Measurements from ENCODE around the gene MAP2. TPM values are rescaled to one million over a fixed set of nuclear protein-coding genes. Genes with fewer than 3 reads are reported as not detected.

Gene MAP2, protein sequence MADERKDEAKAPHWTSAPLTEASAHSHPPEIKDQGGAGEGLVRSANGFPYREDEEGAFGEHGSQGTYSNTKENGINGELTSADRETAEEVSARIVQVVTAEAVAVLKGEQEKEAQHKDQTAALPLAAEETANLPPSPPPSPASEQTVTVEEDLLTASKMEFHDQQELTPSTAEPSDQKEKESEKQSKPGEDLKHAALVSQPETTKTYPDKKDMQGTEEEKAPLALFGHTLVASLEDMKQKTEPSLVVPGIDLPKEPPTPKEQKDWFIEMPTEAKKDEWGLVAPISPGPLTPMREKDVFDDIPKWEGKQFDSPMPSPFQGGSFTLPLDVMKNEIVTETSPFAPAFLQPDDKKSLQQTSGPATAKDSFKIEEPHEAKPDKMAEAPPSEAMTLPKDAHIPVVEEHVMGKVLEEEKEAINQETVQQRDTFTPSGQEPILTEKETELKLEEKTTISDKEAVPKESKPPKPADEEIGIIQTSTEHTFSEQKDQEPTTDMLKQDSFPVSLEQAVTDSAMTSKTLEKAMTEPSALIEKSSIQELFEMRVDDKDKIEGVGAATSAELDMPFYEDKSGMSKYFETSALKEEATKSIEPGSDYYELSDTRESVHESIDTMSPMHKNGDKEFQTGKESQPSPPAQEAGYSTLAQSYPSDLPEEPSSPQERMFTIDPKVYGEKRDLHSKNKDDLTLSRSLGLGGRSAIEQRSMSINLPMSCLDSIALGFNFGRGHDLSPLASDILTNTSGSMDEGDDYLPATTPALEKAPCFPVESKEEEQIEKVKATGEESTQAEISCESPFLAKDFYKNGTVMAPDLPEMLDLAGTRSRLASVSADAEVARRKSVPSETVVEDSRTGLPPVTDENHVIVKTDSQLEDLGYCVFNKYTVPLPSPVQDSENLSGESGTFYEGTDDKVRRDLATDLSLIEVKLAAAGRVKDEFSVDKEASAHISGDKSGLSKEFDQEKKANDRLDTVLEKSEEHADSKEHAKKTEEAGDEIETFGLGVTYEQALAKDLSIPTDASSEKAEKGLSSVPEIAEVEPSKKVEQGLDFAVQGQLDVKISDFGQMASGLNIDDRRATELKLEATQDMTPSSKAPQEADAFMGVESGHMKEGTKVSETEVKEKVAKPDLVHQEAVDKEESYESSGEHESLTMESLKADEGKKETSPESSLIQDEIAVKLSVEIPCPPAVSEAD (N-terminal part only)
- total RNA-seq (2021; ENCODE audit: unreplicated experiment) (7.4 TPM), Bru-seq, nascent RNA (percentile 51 among the genes with signal in this experiment), BruChase-seq, experiment 1, labeled RNA remaining after a 6-hour chase (percentile 49 among the genes with signal in this experiment), BruChase-seq, experiment 2, labeled RNA remaining after a 2-hour chase (percentile 46 among the genes with signal in this experiment)
- polyA plus RNA-seq (2012), result 3.8 and 4.0 TPM in 2 replicates
- long read RNA-seq, partial matches to known transcripts, result 0 of 8 reads
- long read RNA-seq, other reads (novel, unspliced or antisense), result 7 of 8 reads

- H4K20me1 ChIP-seq (ENCODE audit: insufficient read depth), result no peaks in the 10 kb centered on the region
These were observed at the start of gene MAP2 for GRCh38 chr2:209423562-209424198. Gene MAP2 (plus strand): TSS chr2:209424047. CDS start chr2:209653171, 229,124 bp downstream.

More at GRCh38 chr2:209423562-209424198, at the start of gene MAP2:
- Histone ChIP-seq H3K4me1 (ENCODE audit: control insufficient read depth in 1 of 2, insufficient read depth in 2 of 2, low read length in 2 of 2) (peaks cover 10 to 26% of the 10 kb centered on the region in 2 experiments; a peak in 3 of 4 replicates), H3K79me2 (ENCODE audit: insufficient read depth, low read length) (no peaks in the 10 kb centered on the region), H2AFZ (ENCODE audit: low read depth, low read length, poor library complexity, severe bottlenecking) (peak within 1 kb of the TSS; percentile 96), H3K36me3 (ENCODE audit: control insufficient read depth in 1 of 2, insufficient read depth in 2 of 2, low read length in 2 of 2) (no peaks in the 10 kb centered on the region), H3K4me3 (replicated peaks in 1 of 2; ENCODE audit: low read depth in 1 of 2, low read length in 2 of 2) (peak within 1 kb of the TSS; percentile 71 to 81), H3K27ac (ENCODE audit: low read depth, low read length) (peak within 1 kb of the TSS; percentile 2; the same call in 1 of the 2 replicates), H3K9me2 (ENCODE audit: insufficient read depth) (no peaks in the 10 kb centered on the region), H3K4me2 (ENCODE audit: low read length) (peak within 1 kb of the TSS; percentile 96), H3K9ac (ENCODE audit: low read length) (peak within 1 kb of the TSS; percentile 51), H3K9me3 (ENCODE audit: control insufficient read depth in 1 of 2, insufficient read depth in 1 of 2, low read depth in 1 of 2, low read length in 2 of 2) (no peaks in the 10 kb centered on the region), H3K27me3 (ENCODE audit: insufficient read depth, low read length) (no peaks in the 10 kb centered on the region)
- ChIA-PET POLR2A (interaction anchor here (1.0 kb wide), 1 partner anchor 11 kb away, joined by 4 read pairs; no protein-coding TSS in a partner anchor), CTCF (interaction anchor here (0.5 to 5.2 kb wide), 25 partner anchors 10 to 1031 kb away, joined by 3 to 83 read pairs (median 4); no protein-coding TSS in a partner anchor), RAD21 (ENCODE audit: low non-redundant PET in 1 of 2, low total read pairs in 2 of 2, uncharacterized antibody in 2 of 2, unreplicated experiment in 2 of 2) (interaction anchor here in 1 of 2 experiments (0.6 to 1.4 kb wide), 4 partner anchors 88 to 225 kb away, joined by 3 to 5 read pairs (median 4); no protein-coding TSS in a partner anchor)
- intact Hi-C loops (cut with micrococcal nuclease), result loop anchor here (1.0 to 5.0 kb wide), 4 partner anchors 89 to 1026 kb away; no protein-coding TSS in a partner anchor
- BruUV-seq (replicated peaks), result no TSS peak
- TF ChIP-seq ELF1 (IDR thresholded peaks at IDR 0.05; ENCODE audit: borderline replicate concordance, low read depth) (no peak), CBX3 (IDR thresholded peaks at IDR 0.05; ENCODE audit: low read depth) (peak; percentile 51; the same call in 1 of the 2 replicates), JUND (IDR thresholded peaks at IDR 0.05) (no peak), EZH2phosphoT487 (IDR thresholded peaks at IDR 0.05; ENCODE audit: borderline replicate concordance) (no peak), YY1 (IDR thresholded peaks at IDR 0.05; ENCODE audit: extremely low read depth, insufficient replicate concordance, low read depth, low read length) (peak; percentile 12), FOSL1 (IDR thresholded peaks at IDR 0.05; ENCODE audit: low read depth) (no peak), EGR1 (IDR thresholded peaks at IDR 0.05; ENCODE audit: low read depth) (peak; percentile 70; the same call in 1 of the 2 replicates), POLR2AphosphoS5 (IDR thresholded peaks at IDR 0.05; ENCODE audit: low read depth, low read length) (peak; percentile 88), ZFX (IDR thresholded peaks at IDR 0.05) (peak; percentile 30), RAD21 (IDR thresholded peaks at IDR 0.05; ENCODE audit: low read depth) (peak; percentile 62), CEBPB (IDR thresholded peaks at IDR 0.05; ENCODE audit: low read depth) (no peak), SP1 (IDR thresholded peaks at IDR 0.05; ENCODE audit: low read depth) (no peak), POLR2A (IDR thresholded peaks at IDR 0.05; ENCODE audit: borderline replicate concordance, extremely low read depth, insufficient read depth, insufficient read length) (peak; percentile 32)
- TF ChIP-seq, protein P1, sequence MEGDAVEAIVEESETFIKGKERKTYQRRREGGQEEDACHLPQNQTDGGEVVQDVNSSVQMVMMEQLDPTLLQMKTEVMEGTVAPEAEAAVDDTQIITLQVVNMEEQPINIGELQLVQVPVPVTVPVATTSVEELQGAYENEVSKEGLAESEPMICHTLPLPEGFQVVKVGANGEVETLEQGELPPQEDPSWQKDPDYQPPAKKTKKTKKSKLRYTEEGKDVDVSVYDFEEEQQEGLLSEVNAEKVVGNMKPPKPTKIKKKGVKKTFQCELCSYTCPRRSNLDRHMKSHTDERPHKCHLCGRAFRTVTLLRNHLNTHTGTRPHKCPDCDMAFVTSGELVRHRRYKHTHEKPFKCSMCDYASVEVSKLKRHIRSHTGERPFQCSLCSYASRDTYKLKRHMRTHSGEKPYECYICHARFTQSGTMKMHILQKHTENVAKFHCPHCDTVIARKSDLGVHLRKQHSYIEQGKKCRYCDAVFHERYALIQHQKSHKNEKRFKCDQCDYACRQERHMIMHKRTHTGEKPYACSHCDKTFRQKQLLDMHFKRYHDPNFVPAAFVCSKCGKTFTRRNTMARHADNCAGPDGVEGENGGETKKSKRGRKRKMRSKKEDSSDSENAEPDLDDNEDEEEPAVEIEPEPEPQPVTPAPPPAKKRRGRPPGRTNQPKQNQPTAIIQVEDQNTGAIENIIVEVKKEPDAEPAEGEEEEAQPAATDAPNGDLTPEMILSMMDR (IDR thresholded peaks at IDR 0.05 in 2 of 3, conservative IDR thresholded peaks at IDR 0.05 in 1 of 3; ENCODE audit: borderline replicate concordance in 1 of 3, insufficient read depth in 1 of 3, low read depth in 2 of 3, low read length in 2 of 3), result peak; percentile 66 to 98 (median 77)
- DNase-seq (ENCODE audit: low read depth, low spot score) (peak; percentile 66), ATAC-seq (peak; percentile 95)
